ENCODE data around the gene PPP2R2D. TPM values are rescaled to one million over a fixed set of nuclear protein-coding genes. Genes with fewer than 3 reads are reported as not detected.
A peak's percentile ranks its signal among the peaks of the same experiment; 100 is the strongest.

Gene PPP2R2D
- total RNA-seq, 1 donor from 2014 or later = 28.3 TPM

DNA sequence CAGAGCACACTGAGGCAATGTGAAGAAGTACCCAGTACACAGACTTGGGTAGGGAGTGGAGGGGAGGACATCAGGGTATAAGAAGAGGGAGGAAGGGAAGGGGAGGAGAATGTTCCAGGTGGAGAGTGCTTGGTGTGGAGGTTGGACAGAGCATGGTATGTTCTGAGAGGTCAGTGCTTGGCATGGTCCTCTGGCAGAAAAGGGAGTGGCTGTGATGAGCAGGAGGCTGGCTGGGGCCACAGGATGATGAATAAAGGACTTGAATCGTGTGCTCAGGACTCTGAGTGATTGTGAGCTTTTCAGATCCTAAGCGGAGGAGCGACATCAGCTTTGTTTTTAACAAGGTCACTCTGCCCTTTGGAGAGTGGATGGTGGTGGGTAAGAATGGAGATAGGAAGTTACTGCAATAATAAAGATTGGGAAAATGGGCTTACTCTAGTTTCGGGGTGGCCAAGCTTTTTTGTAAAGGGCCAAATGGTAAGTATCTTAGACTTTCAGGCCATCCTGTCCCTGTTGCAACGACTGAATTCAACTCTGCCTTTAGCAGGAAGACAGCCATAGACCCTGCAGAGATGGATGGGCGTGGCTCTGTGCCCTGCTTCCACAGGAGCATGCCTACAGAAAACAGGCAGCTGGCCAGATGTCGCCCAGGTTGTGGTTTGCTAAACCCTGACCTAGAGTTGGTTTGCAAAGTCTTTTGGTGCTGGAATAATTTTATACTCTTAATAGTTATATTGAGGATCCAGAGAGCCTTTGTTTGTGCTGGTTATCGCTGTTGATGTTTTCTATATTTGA, 8.4 kb downstream of the PPP2R2D start:
- peaks cover 30% of the 10 kb centered on the region for H3K4me1 ChIP-seq
- ATAC-seq (peak; percentile 51), DNase-seq (no peak)
- no peaks in the 10 kb centered on the region for H3K27me3 ChIP-seq
- intact Hi-C loops (cut with DNase I) = no loop called here
- H3K27ac ChIP-seq = no peak overlapping the region
- TF ChIP-seq, protein P1, sequence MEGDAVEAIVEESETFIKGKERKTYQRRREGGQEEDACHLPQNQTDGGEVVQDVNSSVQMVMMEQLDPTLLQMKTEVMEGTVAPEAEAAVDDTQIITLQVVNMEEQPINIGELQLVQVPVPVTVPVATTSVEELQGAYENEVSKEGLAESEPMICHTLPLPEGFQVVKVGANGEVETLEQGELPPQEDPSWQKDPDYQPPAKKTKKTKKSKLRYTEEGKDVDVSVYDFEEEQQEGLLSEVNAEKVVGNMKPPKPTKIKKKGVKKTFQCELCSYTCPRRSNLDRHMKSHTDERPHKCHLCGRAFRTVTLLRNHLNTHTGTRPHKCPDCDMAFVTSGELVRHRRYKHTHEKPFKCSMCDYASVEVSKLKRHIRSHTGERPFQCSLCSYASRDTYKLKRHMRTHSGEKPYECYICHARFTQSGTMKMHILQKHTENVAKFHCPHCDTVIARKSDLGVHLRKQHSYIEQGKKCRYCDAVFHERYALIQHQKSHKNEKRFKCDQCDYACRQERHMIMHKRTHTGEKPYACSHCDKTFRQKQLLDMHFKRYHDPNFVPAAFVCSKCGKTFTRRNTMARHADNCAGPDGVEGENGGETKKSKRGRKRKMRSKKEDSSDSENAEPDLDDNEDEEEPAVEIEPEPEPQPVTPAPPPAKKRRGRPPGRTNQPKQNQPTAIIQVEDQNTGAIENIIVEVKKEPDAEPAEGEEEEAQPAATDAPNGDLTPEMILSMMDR (IDR thresholded peaks at IDR 0.05) = no peak
- no peaks in the 10 kb centered on the region for H3K9me3 ChIP-seq
- H3K36me3 ChIP-seq = peaks cover 4% of the 10 kb centered on the region
- no peak overlapping the region for H3K4me3 ChIP-seq

DNA sequence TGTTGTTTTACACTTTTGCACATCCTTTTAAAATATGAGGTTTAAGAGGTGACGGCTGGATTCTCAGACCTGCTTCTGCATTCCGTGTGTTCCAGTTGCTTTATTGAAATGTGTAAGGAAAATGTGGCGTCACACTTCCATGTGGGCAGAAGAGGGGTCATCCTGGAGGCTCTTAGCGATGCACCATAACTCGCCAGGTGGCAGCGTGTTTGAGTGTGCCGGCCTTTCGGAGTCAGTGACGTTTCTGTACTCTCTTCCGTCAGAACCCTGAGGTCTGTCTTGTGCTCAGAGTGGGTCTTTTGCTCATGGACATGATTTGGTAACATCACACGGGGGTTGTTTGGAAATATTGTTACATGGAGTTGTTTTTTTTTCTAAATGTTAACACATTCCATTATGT, 9.1 kb downstream of the PPP2R2D start:
- Histone ChIP-seq H3K27ac (no peak overlapping the region), H3K27me3 (no peaks in the 10 kb centered on the region), H3K4me1 (peaks cover 25% of the 10 kb centered on the region), H3K9me3 (no peaks in the 10 kb centered on the region), H3K36me3 (peaks cover 4% of the 10 kb centered on the region), H3K4me3 (no peak overlapping the region)
- intact Hi-C loops (cut with DNase I) = no loop called here
- no peak for DNase-seq
- TF ChIP-seq, protein P1 (IDR thresholded peaks at IDR 0.05) = no peak
- no peak for ATAC-seq

DNA sequence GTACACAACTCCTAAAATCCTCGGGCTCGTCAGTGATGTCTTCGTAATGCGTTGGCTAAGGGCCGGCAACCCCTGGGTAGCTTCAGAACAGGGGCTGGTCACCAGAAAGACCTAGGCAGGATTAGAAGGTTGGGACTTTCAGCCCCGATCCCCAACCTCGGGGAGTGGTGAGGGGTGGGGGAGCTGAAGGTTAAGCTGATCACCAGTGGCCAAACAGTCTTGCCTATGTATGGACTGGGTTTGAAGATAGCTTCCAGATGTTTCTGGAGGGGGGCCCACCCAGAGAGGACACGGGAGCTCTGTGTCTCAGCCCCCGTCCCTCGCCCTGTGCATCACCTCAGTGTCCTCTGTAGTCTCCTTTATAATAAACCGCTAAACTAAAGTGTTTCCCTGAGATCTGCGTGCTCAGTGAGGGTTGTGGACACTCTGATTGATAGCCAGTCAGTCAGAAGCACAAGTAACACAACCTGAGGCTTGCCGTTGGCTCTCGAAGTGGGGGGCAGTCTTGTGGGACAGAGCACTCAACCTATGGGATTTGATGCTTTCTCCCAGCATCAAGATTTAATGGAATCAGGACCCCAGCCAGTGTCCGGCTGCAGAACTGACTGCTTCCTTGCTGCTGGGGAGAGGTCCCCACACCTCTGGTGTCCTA, 10.0 kb downstream of the PPP2R2D start:
- no peak overlapping the region for H3K27ac ChIP-seq
- peaks cover 16% of the 10 kb centered on the region for H3K4me1 ChIP-seq
- peaks cover 4% of the 10 kb centered on the region for H3K36me3 ChIP-seq
- intact Hi-C loops (cut with DNase I) = no loop called here
- ATAC-seq (no peak), DNase-seq (no peak)
- H3K27me3 ChIP-seq = no peaks in the 10 kb centered on the region
- no peaks in the 10 kb centered on the region for H3K9me3 ChIP-seq
- no peak overlapping the region for H3K4me3 ChIP-seq
- TF ChIP-seq, protein P1 (IDR thresholded peaks at IDR 0.05) = no peak

DNA sequence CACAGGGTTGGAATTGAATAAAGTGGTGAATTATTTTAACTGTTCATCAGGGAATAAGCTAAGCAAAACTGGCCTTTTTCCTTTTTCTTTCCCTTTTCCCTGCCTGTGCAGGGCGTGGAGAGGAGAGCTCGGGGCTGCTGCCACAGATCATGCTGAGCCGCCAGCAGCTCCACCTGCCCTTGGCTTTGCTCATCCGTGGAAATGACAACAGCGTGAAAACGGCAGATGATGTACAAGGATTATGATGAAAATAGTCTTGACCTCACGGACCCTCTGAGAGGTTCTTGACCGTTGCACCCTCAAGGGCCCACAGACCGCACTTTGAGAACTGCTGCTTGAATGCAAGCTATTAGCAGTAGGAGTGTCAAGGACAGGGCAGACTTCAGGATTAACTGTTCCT, 10.6 kb downstream of the PPP2R2D start:
- ATAC-seq = no peak
- Histone ChIP-seq H3K36me3 (peaks cover 4% of the 10 kb centered on the region), H3K27ac (no peak overlapping the region)

DNA sequence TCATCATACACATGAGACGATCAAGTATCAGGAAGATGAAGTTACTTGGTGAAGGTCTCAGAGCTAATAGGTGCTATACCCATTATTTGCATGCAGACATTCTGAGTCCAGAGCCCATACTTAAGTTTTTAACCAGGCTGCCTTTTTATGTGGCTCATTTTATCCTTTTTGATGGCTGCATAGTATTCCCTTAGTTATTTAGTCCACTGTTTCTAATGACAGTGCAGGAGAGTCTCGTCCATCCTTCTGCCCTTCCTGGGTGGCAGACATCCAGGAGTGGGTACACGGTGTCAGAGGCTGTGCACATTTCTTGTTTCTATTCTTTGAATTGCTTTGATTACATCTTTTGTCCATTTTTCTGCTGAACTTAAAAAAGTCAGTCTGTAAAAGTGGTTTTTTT, 11.8 kb downstream of the PPP2R2D start:
- H3K36me3 ChIP-seq = peaks cover 4% of the 10 kb centered on the region
- no peaks in the 10 kb centered on the region for H3K27me3 ChIP-seq
- H3K9me3 ChIP-seq = no peaks in the 10 kb centered on the region
- intact Hi-C loops (cut with DNase I) = no loop called here
- DNase-seq = no peak
- H3K27ac ChIP-seq = no peak overlapping the region
- no peak overlapping the region for H3K4me3 ChIP-seq
- TF ChIP-seq, protein P1 (IDR thresholded peaks at IDR 0.05) = no peak
- peaks cover 7% of the 10 kb centered on the region for H3K4me1 ChIP-seq
- no peak for ATAC-seq

More for the DNA sequence above, 10.6 kb downstream of the PPP2R2D start:
- no peaks in the 10 kb centered on the region for H3K27me3 ChIP-seq
- intact Hi-C loops (cut with DNase I) = no loop called here
- peaks cover 10% of the 10 kb centered on the region for H3K4me1 ChIP-seq
- TF ChIP-seq, protein P1 (IDR thresholded peaks at IDR 0.05) = no peak
- H3K9me3 ChIP-seq = no peaks in the 10 kb centered on the region
- no peak overlapping the region for H3K4me3 ChIP-seq
- DNase-seq = no peak

Measured in upper lobe of right lung (tissue), 1 donor.